H1 (cell line): ENCODE measurements around the gene HDAC3. TPM values are rescaled to one million over a fixed set of nuclear protein-coding genes. Genes with fewer than 3 reads are reported as not detected.

Source experiments
- KDM5A ChIP-seq: fragments of 200-600 bp; IDR thresholded peaks from 2 replicates; pipeline ENCODE4 v1.7.1; 2012; ENCODE audit warnings: mild to moderate bottlenecking, low read length, inconsistent platforms, mixed read lengths
- MAFK ChIP-seq: IDR thresholded peaks from 2 replicates; pipeline ENCODE4 v1.6.1; 2012; ENCODE audit warnings: low read depth, mild to moderate bottlenecking, improper control_type of control experiment, low read length
- NANOG ChIP-seq: IDR thresholded peaks from 2 replicates; pipeline ENCODE4 v1.6.1; 2011; ENCODE audit warnings: low read length, low read depth, mild to moderate bottlenecking, inconsistent platforms; ENCODE audit not compliant: insufficient read depth, poor library complexity, severe bottlenecking
- SUZ12 ChIP-seq: fragments of 200-600 bp; sonication (generic); IDR thresholded peaks from 2 replicates; pipeline ENCODE4 v1.6.1; 2012; ENCODE audit warnings: mild to moderate bottlenecking, inconsistent platforms, low read length, moderate library complexity, mixed read lengths
- TBP ChIP-seq: IDR thresholded peaks from 2 replicates; pipeline ENCODE4 v1.6.1; 2011; ENCODE audit warnings: low read depth, low read length, improper control_type of control experiment
- TEAD4 ChIP-seq: IDR thresholded peaks from 2 replicates; pipeline ENCODE4 v1.6.1; 2012; ENCODE audit warnings: low read depth, low read length, inconsistent platforms, mixed read lengths
- polyA plus RNA-seq, 7 experiments: library from polyadenylated mRNA; depleted of rRNA in 3 of 7; stranded (reverse) in 5 of 7; unstranded in 2 of 7; fragments of >200 nt in 5 of 7; fragments of 200-250 nt in 2 of 7; gene quantifications; 1 replicate in 5 of 7; 2 replicates in 1 of 7; 4 replicates in 1 of 7; pipeline versions ENCODE4 v1.2.1 to v1.2.3, GENCODE V29; 2011 to 2013; ENCODE audit warnings: missing spikeins in 2 of 7, mixed read lengths in 2 of 7
- total RNA-seq: library from RNA; stranded (reverse); fragmentation: NEBNext Ultra II Directional; extraction: Animal tissue kit (Norgen Biotek cat#: 25700); gene quantifications from 2 replicates; pipeline ENCODE4 v1.2.1, GENCODE V29; 2021
- TF ChIP-seq, protein P1 (sequence below): fragments of 300-600 bp; sonication (generic); IDR thresholded peaks from 2 replicates; pipeline ENCODE4 v1.7.1; 2012; ENCODE audit warnings: low read length, moderate library complexity, mild to moderate bottlenecking, inconsistent platforms; ENCODE audit not compliant: insufficient replicate concordance
- TF ChIP-seq, protein P2 (sequence below), 3 experiments: IDR thresholded peaks; 1 replicate in 2 of 3; 2 replicates in 1 of 3; pipeline versions ENCODE4 v1.5.1 to v1.6.1; 2011; ENCODE audit warnings: low read length in 3 of 3, mild to moderate bottlenecking in 3 of 3, inconsistent platforms in 2 of 3, low read depth in 1 of 3, moderate library complexity in 1 of 3; ENCODE audit not compliant: insufficient read depth in 1 of 3; ENCODE audit errors: control extremely low read depth in 1 of 3
- TF ChIP-seq, protein P3 (sequence below): IDR thresholded peaks from 2 replicates; pipeline ENCODE4 v1.6.1; 2011; ENCODE audit warnings: low read depth, mild to moderate bottlenecking, low read length; ENCODE audit not compliant: insufficient read depth

The HDAC3 gene
- total and polyA plus RNA-seq, 2 of the 8 experiments (the other 6 are each of a cell fraction or from before 2014, with no cell fraction given), result 99.0 to 120 TPM

DNA sequence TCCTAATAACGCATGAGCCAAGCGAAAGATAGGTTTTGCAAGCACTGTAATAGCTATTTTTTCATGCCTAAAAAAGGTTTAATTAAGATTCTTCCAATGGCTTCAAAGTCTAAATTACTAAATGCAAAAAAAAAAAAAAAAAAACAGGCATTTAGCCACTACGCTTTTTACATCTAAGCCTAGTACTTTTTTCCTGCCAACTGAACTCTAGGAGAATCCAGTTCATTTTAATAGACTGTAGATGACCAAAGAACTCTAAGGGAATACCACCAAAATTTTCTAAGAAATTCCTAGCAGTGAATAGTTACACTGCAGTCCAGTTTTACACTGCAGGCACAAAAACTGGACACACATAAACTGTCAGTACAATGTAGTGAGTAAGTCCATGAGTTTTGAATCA is 27.6 kb downstream of the HDAC3 start (continued):
- TF ChIP-seq, protein P1, sequence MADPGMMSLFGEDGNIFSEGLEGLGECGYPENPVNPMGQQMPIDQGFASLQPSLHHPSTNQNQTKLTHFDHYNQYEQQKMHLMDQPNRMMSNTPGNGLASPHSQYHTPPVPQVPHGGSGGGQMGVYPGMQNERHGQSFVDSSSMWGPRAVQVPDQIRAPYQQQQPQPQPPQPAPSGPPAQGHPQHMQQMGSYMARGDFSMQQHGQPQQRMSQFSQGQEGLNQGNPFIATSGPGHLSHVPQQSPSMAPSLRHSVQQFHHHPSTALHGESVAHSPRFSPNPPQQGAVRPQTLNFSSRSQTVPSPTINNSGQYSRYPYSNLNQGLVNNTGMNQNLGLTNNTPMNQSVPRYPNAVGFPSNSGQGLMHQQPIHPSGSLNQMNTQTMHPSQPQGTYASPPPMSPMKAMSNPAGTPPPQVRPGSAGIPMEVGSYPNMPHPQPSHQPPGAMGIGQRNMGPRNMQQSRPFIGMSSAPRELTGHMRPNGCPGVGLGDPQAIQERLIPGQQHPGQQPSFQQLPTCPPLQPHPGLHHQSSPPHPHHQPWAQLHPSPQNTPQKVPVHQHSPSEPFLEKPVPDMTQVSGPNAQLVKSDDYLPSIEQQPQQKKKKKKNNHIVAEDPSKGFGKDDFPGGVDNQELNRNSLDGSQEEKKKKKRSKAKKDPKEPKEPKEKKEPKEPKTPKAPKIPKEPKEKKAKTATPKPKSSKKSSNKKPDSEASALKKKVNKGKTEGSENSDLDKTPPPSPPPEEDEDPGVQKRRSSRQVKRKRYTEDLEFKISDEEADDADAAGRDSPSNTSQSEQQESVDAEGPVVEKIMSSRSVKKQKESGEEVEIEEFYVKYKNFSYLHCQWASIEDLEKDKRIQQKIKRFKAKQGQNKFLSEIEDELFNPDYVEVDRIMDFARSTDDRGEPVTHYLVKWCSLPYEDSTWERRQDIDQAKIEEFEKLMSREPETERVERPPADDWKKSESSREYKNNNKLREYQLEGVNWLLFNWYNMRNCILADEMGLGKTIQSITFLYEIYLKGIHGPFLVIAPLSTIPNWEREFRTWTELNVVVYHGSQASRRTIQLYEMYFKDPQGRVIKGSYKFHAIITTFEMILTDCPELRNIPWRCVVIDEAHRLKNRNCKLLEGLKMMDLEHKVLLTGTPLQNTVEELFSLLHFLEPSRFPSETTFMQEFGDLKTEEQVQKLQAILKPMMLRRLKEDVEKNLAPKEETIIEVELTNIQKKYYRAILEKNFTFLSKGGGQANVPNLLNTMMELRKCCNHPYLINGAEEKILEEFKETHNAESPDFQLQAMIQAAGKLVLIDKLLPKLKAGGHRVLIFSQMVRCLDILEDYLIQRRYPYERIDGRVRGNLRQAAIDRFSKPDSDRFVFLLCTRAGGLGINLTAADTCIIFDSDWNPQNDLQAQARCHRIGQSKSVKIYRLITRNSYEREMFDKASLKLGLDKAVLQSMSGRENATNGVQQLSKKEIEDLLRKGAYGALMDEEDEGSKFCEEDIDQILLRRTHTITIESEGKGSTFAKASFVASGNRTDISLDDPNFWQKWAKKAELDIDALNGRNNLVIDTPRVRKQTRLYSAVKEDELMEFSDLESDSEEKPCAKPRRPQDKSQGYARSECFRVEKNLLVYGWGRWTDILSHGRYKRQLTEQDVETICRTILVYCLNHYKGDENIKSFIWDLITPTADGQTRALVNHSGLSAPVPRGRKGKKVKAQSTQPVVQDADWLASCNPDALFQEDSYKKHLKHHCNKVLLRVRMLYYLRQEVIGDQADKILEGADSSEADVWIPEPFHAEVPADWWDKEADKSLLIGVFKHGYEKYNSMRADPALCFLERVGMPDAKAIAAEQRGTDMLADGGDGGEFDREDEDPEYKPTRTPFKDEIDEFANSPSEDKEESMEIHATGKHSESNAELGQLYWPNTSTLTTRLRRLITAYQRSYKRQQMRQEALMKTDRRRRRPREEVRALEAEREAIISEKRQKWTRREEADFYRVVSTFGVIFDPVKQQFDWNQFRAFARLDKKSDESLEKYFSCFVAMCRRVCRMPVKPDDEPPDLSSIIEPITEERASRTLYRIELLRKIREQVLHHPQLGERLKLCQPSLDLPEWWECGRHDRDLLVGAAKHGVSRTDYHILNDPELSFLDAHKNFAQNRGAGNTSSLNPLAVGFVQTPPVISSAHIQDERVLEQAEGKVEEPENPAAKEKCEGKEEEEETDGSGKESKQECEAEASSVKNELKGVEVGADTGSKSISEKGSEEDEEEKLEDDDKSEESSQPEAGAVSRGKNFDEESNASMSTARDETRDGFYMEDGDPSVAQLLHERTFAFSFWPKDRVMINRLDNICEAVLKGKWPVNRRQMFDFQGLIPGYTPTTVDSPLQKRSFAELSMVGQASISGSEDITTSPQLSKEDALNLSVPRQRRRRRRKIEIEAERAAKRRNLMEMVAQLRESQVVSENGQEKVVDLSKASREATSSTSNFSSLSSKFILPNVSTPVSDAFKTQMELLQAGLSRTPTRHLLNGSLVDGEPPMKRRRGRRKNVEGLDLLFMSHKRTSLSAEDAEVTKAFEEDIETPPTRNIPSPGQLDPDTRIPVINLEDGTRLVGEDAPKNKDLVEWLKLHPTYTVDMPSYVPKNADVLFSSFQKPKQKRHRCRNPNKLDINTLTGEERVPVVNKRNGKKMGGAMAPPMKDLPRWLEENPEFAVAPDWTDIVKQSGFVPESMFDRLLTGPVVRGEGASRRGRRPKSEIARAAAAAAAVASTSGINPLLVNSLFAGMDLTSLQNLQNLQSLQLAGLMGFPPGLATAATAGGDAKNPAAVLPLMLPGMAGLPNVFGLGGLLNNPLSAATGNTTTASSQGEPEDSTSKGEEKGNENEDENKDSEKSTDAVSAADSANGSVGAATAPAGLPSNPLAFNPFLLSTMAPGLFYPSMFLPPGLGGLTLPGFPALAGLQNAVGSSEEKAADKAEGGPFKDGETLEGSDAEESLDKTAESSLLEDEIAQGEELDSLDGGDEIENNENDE, result no peak
- TF ChIP-seq TBP (no peak), KDM5A (no peak), NANOG (no peak), MAFK (no peak), SUZ12 (no peak), TEAD4 (no peak)
- TF ChIP-seq, protein P2, sequence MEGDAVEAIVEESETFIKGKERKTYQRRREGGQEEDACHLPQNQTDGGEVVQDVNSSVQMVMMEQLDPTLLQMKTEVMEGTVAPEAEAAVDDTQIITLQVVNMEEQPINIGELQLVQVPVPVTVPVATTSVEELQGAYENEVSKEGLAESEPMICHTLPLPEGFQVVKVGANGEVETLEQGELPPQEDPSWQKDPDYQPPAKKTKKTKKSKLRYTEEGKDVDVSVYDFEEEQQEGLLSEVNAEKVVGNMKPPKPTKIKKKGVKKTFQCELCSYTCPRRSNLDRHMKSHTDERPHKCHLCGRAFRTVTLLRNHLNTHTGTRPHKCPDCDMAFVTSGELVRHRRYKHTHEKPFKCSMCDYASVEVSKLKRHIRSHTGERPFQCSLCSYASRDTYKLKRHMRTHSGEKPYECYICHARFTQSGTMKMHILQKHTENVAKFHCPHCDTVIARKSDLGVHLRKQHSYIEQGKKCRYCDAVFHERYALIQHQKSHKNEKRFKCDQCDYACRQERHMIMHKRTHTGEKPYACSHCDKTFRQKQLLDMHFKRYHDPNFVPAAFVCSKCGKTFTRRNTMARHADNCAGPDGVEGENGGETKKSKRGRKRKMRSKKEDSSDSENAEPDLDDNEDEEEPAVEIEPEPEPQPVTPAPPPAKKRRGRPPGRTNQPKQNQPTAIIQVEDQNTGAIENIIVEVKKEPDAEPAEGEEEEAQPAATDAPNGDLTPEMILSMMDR (IDR thresholded peaks at IDR 0.05; ENCODE audit: control extremely low read depth in 1 of 3, insufficient read depth in 1 of 3, low read depth in 1 of 3, low read length in 3 of 3), result no peak
- TF ChIP-seq, protein P3, sequence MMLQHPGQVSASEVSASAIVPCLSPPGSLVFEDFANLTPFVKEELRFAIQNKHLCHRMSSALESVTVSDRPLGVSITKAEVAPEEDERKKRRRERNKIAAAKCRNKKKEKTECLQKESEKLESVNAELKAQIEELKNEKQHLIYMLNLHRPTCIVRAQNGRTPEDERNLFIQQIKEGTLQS, result no peak
